ENCODE results near the gene BRI3.

GRCh38 chr7:98329791-98330373, 48.4 kb downstream of the BRI3 start:
- TF ChIP-seq POLR2A (IDR thresholded peaks at IDR 0.05; ENCODE audit: low read length) (no peak), GATA1 (IDR thresholded peaks at IDR 0.05; ENCODE audit: low read depth, low read length) (no peak)

Data from erythroblast (primary cell).